G401.6 (cell line): Measurements from ENCODE around the gene CDH5.

Experiments used
- FAIRE-seq: peaks from 2 replicates; lab custom pipeline; 2012; peaks lifted over from hg19 to GRCh38; lab: Jason Lieb, UNC

CDH5 gene

GRCh38 chr16:66391726-66392670 is 25.5 kb downstream of the CDH5 start:
- FAIRE-seq, result no peak

- FAIRE-seq, result no peak
Observed at GRCh38 chr16:66395806-66396555, 29.5 kb downstream of the CDH5 start.

GRCh38 chr16:66397736-66398433 is 31.4 kb downstream of the CDH5 start:
- no peak for FAIRE-seq

GRCh38 chr16:66399031-66399430 is 32.5 kb downstream of the CDH5 start:
- FAIRE-seq, result no peak

GRCh38 chr16:66399930-66400329 is 33.4 kb downstream of the CDH5 start:
- no peak for FAIRE-seq

GRCh38 chr16:66400503-66401380 is 34.3 kb downstream of the CDH5 start:
- no peak for FAIRE-seq

- FAIRE-seq, result no peak
Observed at GRCh38 chr16:66401610-66402009, 35.1 kb downstream of the CDH5 start.

GRCh38 chr16:66402166-66402565 is 35.7 kb downstream of the CDH5 start:
- FAIRE-seq, result no peak

GRCh38 chr16:66402591-66403230 is 36.2 kb downstream of the CDH5 start:
- FAIRE-seq, result no peak

- FAIRE-seq, result no peak
Observed at GRCh38 chr16:66403531-66404145, 37.1 kb downstream of the CDH5 start.

GRCh38 chr16:66405057-66405783 is 38.7 kb downstream of the CDH5 start:
- no peak for FAIRE-seq

GRCh38 chr16:66406534-66407221 is 40.2 kb downstream of the CDH5 start:
- FAIRE-seq, result no peak

- no peak for FAIRE-seq
Observed at GRCh38 chr16:66408163-66409048, 41.9 kb downstream of the CDH5 start.

- FAIRE-seq, result no peak
Observed at GRCh38 chr16:66409156-66409555, 42.7 kb downstream of the CDH5 start.

GRCh38 chr16:66412182-66412581 is 45.7 kb downstream of the CDH5 start:
- FAIRE-seq, result no peak

GRCh38 chr16:66414891-66415290 is 48.4 kb downstream of the CDH5 start:
- no peak for FAIRE-seq

- no peak for FAIRE-seq
Observed at GRCh38 chr16:66416136-66416535, 49.6 kb downstream of the CDH5 start.

- FAIRE-seq, result no peak
Observed at GRCh38 chr16:66416939-66417700, 50.6 kb downstream of the CDH5 start.
